Rectal smooth muscle tissue (tissue), 1 donor: ENCODE data around the gene PDE9A.

ENCODE experiments used
- H3K27ac ChIP-seq: one replicate; pipeline ENCODE4 v1.7.0; 2013; ENCODE audit warnings: low read depth, low read length, inconsistent platforms
- H3K27me3 ChIP-seq: one replicate; pipeline ENCODE4 v1.7.0; 2013; ENCODE audit warnings: low read length; ENCODE audit not compliant: control insufficient read depth, insufficient read depth
- H3K36me3 ChIP-seq: one replicate; pipeline ENCODE4 v1.7.0; 2013; ENCODE audit warnings: low read length; ENCODE audit not compliant: control insufficient read depth, insufficient read depth
- H3K4me1 ChIP-seq: one replicate; pipeline ENCODE4 v1.7.0; 2013; ENCODE audit warnings: low read length; ENCODE audit not compliant: control insufficient read depth, insufficient read depth
- H3K4me3 ChIP-seq: one replicate; pipeline ENCODE4 v1.7.0; 2013; ENCODE audit warnings: low read length
- H3K9ac ChIP-seq: one replicate; pipeline ENCODE4 v1.7.0; 2013; ENCODE audit warnings: low read length

The PDE9A gene

DNA sequence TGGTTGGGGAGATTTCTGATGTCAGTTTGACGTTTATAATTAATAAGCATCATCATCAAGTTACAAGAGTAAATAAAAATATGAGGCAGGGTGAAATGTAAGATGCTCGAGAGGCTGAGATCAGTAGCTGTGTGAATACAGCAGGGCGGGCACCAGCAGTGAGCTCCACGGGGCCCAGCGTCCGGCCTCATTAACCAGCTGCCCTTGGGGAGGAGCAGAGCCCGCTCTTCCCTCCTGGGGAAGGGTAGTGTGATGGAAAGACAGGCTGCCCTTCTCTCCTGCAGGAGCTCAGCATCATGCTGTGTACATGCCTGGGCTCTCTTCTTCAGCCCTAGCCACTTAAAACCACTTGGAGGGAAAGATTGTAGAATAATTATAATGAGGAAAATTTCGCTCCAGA lies 23.4 kb downstream of the PDE9A start:
- H3K27ac ChIP-seq: no peak overlapping the region
- no peaks in the 10 kb centered on the region for H3K36me3 ChIP-seq
- no peaks in the 10 kb centered on the region for H3K27me3 ChIP-seq
- H3K4me3 ChIP-seq: no peak overlapping the region
- no peak overlapping the region for H3K9ac ChIP-seq
- peaks cover 24% of the 10 kb centered on the region for H3K4me1 ChIP-seq

DNA sequence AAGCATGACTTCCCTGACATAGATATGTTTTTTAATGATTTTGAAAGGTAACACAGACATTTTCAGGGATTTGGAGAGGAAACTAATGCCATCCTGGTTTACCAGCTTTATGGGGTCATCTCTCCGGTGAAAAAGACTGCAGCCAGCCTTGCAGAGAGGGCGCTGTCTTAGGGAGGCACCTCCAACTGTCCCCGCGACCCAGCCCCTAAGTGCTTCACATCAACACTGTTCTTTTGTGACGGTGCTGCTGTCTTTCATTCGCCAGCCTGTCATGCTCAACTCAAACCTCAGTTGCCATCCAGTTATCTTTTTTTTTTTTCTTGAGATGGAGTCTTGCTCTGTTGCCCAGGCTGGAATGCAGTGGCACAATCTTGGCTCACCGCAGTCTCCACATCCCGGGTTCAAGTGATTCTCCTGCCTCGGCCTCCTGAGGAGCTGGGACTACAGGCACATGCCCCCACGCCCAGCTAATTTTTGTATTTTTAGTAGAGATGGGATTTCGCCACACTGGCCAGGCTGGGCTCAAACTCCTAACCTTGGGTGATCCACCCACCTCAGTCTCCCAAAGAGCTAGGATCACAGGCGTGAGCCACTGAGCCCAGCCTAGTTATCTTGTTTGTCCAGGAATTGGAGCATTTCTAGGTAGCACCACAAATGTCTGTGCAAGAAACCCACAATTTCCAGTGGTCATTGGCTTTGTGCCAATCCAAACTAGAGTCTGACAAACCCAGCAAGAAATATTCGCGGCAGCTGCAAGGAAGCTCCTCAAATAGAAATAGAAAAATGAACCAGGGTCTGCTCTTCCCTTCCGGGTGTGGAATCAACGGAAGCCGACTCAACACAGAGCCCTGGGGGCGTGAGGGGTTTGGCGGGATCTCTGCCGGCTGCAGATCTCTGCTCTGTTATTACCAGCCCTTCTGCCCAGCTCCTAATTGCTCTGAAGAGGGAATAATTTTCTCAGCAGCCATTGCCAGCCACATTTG lies 24.2 kb downstream of the PDE9A start:
- no peak overlapping the region for H3K27ac ChIP-seq
- H3K4me3 ChIP-seq: no peak overlapping the region
- no peak overlapping the region for H3K9ac ChIP-seq
- H3K4me1 ChIP-seq: peaks cover 22% of the 10 kb centered on the region
- H3K27me3 ChIP-seq: no peaks in the 10 kb centered on the region
- no peaks in the 10 kb centered on the region for H3K36me3 ChIP-seq

- H3K4me1 ChIP-seq: peaks cover 22% of the 10 kb centered on the region
- no peaks in the 10 kb centered on the region for H3K27me3 ChIP-seq
- H3K9ac ChIP-seq: no peak overlapping the region
- no peak overlapping the region for H3K4me3 ChIP-seq
- no peaks in the 10 kb centered on the region for H3K36me3 ChIP-seq
- H3K27ac ChIP-seq: no peak overlapping the region
Measured at GRCh38 chr21:42678618-42679295, 25.3 kb downstream of the PDE9A start.

- H3K4me1 ChIP-seq: peaks cover 17% of the 10 kb centered on the region
Measured at GRCh38 chr21:42679319-42680057, 26.1 kb downstream of the PDE9A start.

DNA sequence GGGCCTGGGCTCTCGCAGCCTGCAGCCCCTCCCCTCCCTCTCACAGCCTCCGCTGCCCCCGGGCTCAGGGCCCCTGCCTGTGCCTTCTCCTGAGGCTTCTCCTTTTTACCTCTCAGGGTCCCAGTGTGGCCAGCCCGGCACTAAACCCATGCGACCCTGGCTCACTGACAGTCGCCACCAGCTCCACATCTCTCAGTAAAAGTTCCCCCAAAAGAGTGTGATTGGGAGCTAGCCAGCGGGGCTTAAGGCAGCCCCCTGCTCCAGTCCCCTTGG lies 26.6 kb downstream of the PDE9A start:
- Histone ChIP-seq H3K27me3 (no peaks in the 10 kb centered on the region), H3K36me3 (no peaks in the 10 kb centered on the region), H3K27ac (no peak overlapping the region), H3K4me1 (peaks cover 15% of the 10 kb centered on the region), H3K9ac (no peak overlapping the region), H3K4me3 (no peak overlapping the region)

More at GRCh38 chr21:42679319-42680057, 26.1 kb downstream of the PDE9A start:
- no peak overlapping the region for H3K27ac ChIP-seq
- H3K27me3 ChIP-seq: no peaks in the 10 kb centered on the region
- H3K36me3 ChIP-seq: no peaks in the 10 kb centered on the region
- H3K9ac ChIP-seq: no peak overlapping the region
- H3K4me3 ChIP-seq: no peak overlapping the region

DNA sequence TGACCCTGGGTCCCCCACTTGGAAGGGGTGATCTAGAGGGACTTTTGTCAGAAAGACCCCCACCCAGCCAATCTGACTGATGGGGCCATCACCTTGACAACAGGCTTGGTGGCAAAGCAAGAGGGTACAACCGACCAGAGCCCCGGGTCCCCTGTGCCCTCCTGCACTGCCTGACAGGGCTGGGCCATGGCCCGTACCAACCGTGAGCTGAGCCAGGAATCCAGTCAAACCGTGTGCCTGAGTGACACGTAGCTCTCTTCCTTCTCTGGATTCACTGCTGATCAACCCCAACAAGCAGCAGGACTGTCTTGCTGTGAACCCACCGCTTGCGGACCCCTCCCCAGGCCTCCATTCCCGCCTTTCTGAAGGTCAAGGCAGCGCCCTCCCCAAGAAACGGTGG lies 27.0 kb downstream of the PDE9A start:
- no peaks in the 10 kb centered on the region for H3K36me3 ChIP-seq
- H3K9ac ChIP-seq: no peak overlapping the region
- H3K27ac ChIP-seq: no peak overlapping the region
- no peaks in the 10 kb centered on the region for H3K27me3 ChIP-seq
- peaks cover 13% of the 10 kb centered on the region for H3K4me1 ChIP-seq
- H3K4me3 ChIP-seq: no peak overlapping the region

DNA sequence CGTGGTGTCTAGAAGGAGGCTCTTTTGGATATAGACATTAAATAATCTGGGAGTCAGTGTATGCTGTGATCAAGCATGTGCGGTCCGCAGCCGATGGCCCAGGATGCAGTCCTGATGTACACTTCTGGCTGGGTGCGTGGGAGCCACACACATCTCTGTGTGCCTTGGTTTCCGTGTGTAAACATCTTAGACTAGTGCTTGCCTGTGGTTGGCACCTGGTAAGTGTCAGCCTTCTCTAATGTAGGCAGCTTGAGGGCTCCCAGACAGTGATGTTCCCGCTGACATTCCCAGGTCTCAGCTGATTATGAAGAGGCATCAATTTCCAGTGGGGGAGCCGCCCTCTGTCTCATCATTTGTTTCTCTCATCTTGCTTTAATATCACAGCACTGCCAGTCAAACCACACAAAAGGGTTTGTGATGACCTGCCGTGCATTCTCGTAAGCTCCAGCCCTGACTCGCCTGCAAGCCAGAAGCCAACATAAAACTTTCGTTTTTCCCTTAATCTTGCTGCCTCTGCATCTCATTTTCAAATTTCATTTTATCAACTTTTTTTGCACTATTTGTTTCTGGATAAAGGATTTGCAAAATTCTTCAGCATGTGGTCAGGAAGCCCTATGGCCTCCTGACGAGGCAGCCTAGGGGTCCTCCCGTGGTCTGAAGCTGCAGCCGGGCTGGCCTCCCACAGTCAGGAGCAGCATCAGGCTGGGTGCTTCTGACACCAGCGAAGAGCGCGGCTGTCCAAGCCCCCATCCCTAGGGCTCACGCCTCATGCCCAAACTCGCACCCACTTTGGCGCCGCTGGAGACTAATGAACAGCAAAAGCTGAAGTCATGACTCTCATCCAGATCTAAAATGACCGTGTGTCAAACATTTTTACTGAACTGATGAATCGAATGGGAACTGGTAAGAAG lies 28.1 kb downstream of the PDE9A start:
- Histone ChIP-seq H3K4me1 (peaks cover 13% of the 10 kb centered on the region), H3K36me3 (no peaks in the 10 kb centered on the region), H3K9ac (no peak overlapping the region), H3K4me3 (no peak overlapping the region), H3K27me3 (no peaks in the 10 kb centered on the region), H3K27ac (peak overlapping the region; percentile 9)

GRCh38 chr21:42682661-42683210 lies 29.3 kb downstream of the PDE9A start:
- Histone ChIP-seq H3K4me3 (no peak overlapping the region), H3K27me3 (no peaks in the 10 kb centered on the region), H3K27ac (no peak overlapping the region), H3K9ac (no peak overlapping the region), H3K4me1 (peaks cover 11% of the 10 kb centered on the region), H3K36me3 (no peaks in the 10 kb centered on the region)

DNA sequence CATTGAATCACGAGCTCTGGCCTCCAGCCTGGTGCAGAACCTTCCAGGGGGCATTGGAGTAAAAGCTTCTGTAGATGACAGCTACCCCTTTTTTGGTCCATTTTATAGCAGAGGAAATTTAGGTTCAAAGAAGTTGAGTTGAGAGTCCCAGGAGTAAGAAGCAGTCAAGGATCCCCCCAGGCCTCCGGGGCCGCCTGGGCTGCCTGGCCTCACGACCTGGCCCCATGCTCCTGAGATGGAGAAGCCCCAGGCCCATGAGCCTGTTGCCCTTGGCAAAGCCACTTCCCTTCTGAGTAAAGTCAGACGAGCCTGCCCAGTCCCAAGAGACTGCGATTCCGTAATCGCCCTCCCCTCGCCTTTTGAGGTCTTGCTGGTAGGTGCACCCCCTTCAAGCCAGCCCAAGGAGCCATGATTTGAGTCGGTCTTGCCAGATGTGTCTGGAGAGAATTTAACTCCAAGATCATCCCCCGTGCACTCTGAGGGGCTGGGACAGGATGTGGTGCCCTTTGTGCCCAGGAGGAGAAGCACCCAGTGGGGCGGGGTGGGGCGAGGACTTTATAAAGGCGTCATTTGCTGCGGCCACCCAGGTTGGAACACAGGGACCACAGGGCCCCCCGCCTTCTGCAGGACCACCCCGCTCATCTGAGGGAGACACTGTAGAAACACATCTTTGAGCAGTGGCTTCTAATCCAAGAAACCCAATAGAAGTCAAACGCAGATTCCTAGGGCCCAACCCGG lies 30.1 kb downstream of the PDE9A start:
- peaks cover 4% of the 10 kb centered on the region for H3K4me1 ChIP-seq
- H3K27me3 ChIP-seq: no peaks in the 10 kb centered on the region
- H3K4me3 ChIP-seq: no peak overlapping the region
- no peak overlapping the region for H3K27ac ChIP-seq
- no peaks in the 10 kb centered on the region for H3K36me3 ChIP-seq
- H3K9ac ChIP-seq: no peak overlapping the region

GRCh38 chr21:42684109-42684916 lies 30.9 kb downstream of the PDE9A start:
- Histone ChIP-seq H3K9ac (no peak overlapping the region), H3K27ac (no peak overlapping the region), H3K27me3 (no peaks in the 10 kb centered on the region), H3K4me3 (no peak overlapping the region), H3K4me1 (peaks cover 3% of the 10 kb centered on the region), H3K36me3 (no peaks in the 10 kb centered on the region)
